ENCODE measurements around the gene UBE2QL1.

- no peak for TF ChIP-seq POLR2A (IDR thresholded peaks at IDR 0.05; ENCODE audit: low read depth, low read length)
- TF ChIP-seq TAF1 (IDR thresholded peaks at IDR 0.05; ENCODE audit: borderline replicate concordance, low read depth, low read length): no peak
These were observed 40.4 kb upstream of the UBE2QL1 start for GRCh38 chr5:6408260-6408596.
